HG02623 (cell line): ENCODE results near the gene ATP5MC2.
"Not testable (repeated sequence)": the region's sequence is repeated elsewhere in the genome, so short reads cannot be mapped to it uniquely, and the experiment has no call there.

Experiments
- ATAC-seq: cut with Tn5 transposase; IDR thresholded peaks from one replicate; pipeline ENCODE4 v1.9.1; 2021; ENCODE audit warnings: moderate library complexity; ENCODE audit not compliant: unreplicated experiment

ATP5MC2 gene

GRCh38 chr12:53675701-53676607, at the start of gene ATP5MC2:
TSS of gene ATP5MC2 (minus strand) at chr12:53676083. CDS start at chr12:53672614, 3,469 bp downstream.
- peak; percentile 95 for ATAC-seq

GRCh38 chr12:53722450-53723041, 46.7 kb upstream of the ATP5MC2 start:
- no peak for ATAC-seq

DNA sequence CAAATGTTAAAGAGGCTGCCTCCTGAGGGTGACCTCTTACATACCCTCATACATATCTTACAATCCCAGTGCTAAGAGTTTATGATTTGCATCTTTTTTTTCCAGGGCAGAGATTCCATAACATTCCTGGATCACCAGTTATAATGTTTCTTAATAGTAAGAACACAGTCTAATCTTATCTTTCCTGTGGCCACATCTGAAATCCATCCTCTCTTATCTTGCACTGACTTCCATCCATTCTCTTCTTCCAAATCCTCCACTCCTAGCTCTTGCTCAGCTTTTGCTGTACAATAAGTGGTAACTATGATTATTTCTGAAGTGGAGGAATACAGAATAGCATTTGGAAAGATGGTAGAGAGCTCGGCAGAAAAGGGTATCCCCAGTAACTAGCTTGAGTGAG, 45.1 kb upstream of the ATP5MC2 start:
- no peak for ATAC-seq

GRCh38 chr12:53719649-53720048, 43.8 kb upstream of the ATP5MC2 start:
- ATAC-seq, result no peak

DNA sequence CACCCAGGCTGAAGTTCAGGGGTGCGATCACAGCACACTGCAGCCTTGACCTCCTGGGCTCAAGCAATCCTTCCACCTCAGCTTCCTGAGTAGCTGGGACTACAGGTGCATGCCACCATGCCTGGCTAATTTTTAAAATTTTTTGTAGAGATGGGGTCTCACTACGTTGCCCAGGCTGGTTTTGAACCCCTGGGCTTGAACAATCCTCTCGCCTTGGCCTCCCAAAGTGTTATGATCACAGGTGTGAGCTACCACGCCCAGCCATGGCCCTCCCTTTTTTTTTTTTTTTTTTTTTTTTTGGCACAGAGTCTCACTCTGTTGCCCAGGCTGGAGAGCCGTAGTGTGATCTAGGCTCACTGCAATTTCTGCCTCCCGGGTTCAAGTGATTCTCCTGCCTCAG, 42.7 kb upstream of the ATP5MC2 start:
- ATAC-seq, result not testable (repeated sequence)

- no peak for ATAC-seq
Observed at GRCh38 chr12:53717319-53717718, 41.4 kb upstream of the ATP5MC2 start.

DNA sequence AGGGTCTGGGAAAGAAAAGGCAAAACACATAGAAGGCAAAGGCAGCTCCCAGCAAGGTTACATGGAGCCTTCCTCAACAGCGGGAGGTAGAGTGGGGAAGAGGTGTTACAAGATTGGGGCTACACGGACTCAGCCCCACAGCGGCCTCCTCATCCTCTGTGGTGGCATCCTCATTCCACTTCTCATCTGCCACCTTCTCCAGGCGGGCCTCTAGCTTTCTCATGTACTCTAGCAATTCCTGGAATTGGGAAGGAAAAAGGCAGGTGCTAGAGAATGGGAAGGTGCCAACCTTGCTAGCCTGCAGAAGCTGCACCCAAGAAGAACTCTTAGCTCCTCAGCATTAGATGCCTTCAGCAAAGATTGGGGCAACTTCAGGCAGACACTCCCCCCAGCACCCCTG, 38.1 kb upstream of the ATP5MC2 start:
- no peak for ATAC-seq

- no peak for ATAC-seq
Observed at GRCh38 chr12:53713516-53713915, 37.6 kb upstream of the ATP5MC2 start.

DNA sequence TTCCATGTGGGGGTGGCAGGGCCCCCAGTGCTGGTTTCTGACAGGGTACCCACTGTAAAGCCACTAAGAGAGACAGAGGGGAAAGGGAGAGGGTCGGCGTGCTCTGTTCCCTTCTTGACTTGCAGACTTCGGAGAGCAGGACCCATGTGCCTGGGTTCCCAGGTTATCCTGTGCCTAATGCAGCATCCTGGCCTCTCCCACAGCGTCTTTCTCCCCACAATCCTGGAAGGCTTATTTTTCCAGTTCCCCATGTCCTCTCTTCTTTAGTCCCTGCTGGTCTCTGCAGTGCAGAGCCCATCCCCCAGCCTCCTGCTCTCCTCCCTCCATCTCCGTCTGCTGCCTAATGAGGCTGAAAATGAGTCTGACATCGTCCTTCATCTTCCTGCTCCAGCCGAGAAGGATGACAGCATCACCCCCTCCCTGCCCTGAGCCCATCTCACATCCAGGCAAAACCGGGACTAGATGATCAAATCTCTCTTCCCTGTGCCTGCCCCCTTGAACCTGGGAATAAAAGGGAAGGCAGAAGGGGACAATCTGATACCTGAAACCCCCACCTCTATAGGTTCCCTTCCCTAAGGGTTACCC, 36.3 kb upstream of the ATP5MC2 start:
- ATAC-seq, result no peak

DNA sequence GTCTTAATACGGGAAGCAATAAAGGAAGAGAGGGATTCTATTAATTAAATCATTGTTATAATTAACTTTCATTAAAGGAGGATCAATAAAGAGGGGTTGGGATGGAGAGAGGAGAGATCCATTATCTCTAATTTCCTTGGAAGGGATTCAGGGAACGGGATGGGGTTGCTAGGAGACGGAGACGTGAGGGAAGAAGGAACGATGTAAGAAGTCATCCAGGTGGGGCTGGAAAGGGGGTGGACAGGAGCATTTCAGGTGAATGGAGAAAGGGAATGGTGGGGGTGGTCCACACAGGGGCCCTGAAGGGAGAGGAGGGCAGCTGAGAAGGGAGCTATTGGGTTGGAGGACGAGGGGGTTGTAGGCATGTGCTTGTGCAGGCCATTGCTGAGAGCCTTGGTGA, 34.2 kb upstream of the ATP5MC2 start:
- no peak for ATAC-seq

DNA sequence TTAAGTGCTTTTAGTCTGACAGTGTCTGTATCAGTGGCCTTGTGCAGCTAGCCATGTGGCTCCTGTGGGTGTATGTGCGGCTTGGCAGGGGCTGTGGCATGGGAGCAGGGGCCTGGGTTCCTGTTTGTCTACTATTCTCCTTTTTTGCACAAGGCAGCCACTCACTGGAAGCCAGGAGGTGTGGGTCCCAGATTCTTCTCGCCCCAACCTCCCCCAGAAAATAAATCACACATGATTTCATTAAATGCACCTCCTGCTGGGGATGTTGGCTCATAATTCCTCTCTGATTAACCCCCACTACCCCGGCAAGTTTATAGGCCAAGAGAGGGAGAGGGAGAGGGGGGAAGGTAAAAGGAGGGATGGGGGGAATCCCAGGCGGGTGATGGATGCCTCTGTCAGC, 33.8 kb upstream of the ATP5MC2 start:
- no peak for ATAC-seq

DNA sequence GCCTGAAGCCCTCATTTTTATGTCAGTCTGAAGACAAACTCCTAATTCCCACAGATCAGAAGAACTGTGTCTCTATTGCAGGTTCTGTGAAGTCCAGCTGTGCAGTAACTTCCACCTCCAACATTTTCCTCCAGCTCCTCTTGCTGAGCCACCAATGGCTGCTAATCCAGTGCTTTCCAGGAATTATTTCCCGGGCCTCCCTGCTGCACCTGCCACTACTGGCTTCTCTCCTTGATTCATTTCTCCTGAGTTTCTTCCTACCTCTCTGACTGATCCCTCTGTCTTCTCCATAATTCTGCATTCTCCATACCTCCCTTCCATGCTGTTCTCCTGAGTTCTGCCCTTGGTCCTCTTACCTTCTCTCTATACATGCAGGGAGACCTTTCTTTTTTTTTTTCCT, 30.2 kb upstream of the ATP5MC2 start:
- ATAC-seq, result no peak

DNA sequence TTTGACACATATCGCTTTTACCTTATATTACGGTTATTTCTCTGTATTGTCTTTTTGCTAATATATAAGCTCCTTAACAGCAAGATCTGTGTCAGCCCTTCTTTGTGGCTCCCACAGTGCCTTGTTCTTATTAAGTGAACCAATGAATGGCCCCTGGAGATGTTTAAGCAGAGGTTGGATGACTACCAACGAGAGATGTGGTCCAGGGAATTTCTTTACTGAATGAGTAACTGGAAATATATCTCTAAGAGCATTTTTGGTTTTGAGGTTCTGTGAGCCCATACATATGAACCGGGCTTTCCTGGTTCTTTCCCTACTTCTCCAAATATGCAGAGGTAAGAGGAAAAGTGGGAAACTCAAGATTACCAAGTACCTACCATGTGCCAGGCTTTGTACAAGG, 27.9 kb upstream of the ATP5MC2 start:
- no peak for ATAC-seq

DNA sequence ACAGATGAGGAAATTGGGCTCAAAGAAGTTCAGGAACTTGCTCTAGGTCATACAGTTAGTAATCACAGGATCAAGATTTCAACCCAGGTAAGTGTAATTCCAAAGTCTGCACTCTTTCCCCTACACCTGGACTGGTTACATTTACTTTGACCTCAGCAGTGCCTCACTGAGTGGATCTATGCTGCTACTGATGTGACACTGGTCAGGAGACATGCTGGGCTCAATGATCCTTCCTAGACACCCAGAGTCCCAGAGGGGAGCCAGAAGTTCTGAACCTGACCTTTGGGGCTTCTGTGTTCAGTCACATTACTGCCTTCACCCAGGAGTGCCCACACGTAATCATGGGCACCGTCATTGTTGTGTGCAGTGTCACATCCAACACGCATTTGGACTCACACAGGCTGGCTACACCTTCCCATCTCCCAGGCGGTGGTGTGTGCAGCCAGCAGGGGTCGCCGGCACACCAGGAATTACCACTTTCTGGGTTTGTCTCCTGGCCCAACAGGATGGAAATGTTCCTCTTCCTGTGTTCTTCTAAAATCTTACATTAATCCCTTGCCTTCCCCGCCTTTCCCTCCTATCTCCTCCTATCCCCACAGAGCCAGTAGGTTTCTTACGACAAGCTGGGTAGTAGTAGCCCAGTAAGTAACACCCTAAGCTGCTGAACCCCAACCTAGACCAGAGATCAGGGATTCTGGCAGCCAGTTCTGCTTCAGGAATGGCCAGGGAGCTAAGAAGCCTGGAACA, 25.8 kb upstream of the ATP5MC2 start:
- ATAC-seq, result peak; percentile 52

DNA sequence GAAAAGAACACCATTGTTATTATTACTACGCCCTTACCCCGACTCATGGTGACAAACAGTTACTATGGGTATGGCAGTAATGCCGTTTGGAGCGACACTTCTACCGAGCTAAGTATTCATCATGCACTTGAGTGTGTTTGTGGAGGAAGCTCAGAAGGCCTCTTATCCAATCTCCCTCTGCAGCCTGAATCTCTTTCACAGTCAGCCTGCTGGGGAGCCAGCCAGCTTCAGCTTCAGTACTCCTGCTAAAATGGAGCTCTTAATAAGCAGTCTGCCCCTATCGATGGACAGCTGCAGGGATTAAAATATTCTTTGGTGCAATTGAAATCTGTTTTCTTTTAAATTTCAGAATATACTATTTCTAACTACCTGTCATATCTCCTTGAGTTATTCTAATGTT, 24.7 kb upstream of the ATP5MC2 start:
- ATAC-seq, result no peak

GRCh38 chr12:53699678-53700025, 23.8 kb upstream of the ATP5MC2 start:
- no peak for ATAC-seq

DNA sequence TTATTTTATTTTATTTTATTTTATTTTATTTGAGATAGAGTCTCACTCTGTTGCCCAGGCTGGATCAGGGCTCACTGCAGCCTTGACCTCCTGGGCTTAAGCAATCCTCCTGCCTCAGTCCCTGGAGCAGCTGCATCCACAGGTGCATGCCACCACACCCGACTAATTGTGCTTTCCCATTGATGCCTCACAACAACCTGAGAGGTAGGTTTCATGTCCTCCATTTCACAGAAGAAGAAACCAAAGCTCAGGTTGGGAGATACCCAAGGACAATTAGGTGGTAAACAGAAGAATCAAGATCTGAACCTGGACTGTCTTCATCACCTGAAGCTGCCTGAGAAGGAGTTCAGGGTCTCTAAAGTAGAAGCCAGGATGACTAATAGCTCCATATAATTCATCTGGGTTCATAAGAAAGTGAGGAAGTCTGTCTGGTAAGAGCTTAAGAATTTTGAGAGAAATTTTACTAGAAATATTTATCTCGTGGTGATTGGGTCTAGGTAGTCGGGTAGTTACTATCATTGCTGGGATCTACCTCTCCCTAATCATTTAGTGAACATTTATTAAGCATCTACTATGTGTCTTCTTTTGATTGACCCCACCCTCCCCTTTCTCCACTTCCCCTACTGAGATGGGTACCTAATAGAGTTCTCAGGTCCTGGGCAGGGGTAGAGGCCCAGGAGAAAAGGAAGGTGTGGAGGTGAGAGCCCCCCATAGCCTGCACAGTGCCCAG, 23.2 kb upstream of the ATP5MC2 start:
- ATAC-seq, result no peak

- ATAC-seq, result no peak
Observed at GRCh38 chr12:53696655-53697331, 20.9 kb upstream of the ATP5MC2 start.

DNA sequence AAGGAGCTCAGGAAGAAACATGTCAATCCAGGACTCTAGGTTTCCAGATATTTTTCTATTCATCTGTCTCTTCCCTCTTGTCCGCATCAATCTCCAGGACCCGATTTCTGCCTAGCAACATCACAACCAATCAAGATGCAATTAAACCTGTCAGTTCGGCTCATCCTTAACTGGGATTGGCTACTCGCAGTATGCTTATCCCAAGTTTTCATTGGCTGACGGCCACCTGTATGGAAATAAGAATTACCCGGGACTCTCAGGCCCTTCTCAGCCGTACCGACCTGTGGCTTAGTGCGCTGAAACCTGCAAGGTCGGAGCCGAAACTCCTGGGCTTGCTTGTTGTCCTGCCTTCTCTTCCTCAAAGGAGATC, 20.4 kb upstream of the ATP5MC2 start:
- ATAC-seq, result no peak
